Measurements from ENCODE around the gene PHLDA2.

Gene PHLDA2

DNA sequence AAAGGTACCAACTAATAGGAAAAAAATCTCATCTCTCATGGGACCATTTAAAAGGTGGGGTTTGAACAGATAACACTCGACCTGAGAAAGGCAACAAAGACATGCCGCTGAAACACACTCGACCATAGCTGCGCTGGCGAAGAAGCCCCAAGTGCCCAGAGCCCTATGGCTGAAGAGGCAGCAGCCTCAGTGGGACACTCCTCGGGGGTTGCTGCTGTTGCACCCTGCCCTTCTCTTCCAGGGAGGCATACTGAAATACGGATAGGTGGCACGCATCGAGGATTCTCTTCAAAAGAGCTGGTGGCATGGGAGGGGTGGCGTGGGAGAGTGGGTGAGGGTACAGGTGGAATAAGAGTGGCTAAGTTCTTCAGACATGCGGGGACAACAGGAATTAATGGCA lies 18.5 kb upstream of the PHLDA2 start:
- no peak for DNase-seq (ENCODE audit: low read depth in 2 of 2)
- no peak overlapping the region for H3K4me3 ChIP-seq (replicated peaks in 1 of 2; ENCODE audit: low read depth in 2 of 2, low read length in 2 of 2)
- TF ChIP-seq, protein P1, sequence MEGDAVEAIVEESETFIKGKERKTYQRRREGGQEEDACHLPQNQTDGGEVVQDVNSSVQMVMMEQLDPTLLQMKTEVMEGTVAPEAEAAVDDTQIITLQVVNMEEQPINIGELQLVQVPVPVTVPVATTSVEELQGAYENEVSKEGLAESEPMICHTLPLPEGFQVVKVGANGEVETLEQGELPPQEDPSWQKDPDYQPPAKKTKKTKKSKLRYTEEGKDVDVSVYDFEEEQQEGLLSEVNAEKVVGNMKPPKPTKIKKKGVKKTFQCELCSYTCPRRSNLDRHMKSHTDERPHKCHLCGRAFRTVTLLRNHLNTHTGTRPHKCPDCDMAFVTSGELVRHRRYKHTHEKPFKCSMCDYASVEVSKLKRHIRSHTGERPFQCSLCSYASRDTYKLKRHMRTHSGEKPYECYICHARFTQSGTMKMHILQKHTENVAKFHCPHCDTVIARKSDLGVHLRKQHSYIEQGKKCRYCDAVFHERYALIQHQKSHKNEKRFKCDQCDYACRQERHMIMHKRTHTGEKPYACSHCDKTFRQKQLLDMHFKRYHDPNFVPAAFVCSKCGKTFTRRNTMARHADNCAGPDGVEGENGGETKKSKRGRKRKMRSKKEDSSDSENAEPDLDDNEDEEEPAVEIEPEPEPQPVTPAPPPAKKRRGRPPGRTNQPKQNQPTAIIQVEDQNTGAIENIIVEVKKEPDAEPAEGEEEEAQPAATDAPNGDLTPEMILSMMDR (IDR thresholded peaks at IDR 0.05; ENCODE audit: low read depth, low read length), result no peak

DNA sequence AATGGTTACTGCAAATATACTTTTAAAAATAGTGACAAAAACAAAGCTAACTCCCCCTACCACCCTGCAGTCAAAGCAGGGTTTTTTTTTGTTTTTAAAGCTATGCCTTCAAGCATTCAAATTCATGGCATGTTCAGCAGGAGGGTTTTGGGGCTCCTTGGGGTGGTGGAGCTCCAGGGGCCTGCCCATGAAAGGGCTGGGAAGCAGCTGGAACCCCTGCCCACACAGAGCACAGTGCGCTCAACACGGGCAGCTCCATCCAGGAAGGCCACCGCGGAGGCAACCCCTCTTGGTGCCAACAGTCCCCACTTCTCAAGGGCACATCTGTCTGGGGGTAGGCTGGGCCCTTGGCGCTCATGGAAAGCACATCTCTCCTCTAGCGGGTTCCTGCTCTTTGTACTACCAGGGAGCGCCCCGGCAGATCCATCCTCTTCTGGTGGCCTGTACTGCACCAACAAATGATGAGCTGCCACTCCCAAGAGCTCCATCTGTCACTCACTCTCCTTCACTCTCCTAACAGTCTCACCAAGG lies 16.6 kb upstream of the PHLDA2 start:
- no peak overlapping the region for H3K4me3 ChIP-seq (replicated peaks in 1 of 2; ENCODE audit: low read depth in 2 of 2, low read length in 2 of 2)
- TF ChIP-seq, protein P1 (IDR thresholded peaks at IDR 0.05; ENCODE audit: low read depth, low read length), result no peak
- no peak for DNase-seq (ENCODE audit: low read depth in 2 of 2)

DNA sequence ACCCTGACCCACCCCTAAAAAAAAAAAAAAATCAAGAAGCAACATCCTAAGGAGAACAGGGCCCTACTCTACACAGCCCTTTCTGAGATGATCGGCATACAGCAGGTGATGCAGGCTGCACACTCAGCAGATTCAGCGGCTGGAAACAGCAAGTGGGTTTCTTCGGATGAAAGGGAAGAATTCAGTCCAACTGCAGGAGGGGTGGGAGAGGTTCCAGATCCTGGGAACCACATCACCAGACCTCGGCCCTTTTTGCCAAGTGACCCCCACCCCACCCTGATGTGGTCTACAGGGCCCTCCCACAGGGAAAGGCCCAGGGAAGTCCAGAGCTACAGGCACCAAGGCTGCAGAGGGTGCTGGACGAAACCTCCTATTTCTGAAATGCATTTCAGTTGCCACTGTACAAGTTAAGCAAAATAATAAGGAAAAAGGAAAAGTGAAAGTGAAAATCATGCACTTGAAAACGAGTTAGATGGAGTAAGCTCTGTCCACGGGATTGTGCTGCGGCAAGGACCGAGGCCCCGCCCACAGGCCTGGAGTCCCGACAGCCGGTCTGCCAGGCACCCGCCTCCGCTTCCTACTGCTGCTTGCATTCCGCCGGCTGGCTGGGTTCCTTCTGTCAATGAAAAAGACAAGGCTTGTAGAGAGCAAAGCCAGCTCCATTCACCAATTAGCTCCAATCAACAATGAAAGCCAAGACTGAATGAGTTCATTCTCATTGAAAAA lies 16.0 kb upstream of the PHLDA2 start:
- peak overlapping the region; percentile 20 to 21 for H3K4me3 ChIP-seq (replicated peaks in 1 of 2; ENCODE audit: low read depth in 2 of 2, low read length in 2 of 2)
- TF ChIP-seq, protein P1 (IDR thresholded peaks at IDR 0.05; ENCODE audit: low read depth, low read length), result no peak
- DNase-seq (ENCODE audit: low read depth in 2 of 2), result peak; percentile 83 to 95

DNA sequence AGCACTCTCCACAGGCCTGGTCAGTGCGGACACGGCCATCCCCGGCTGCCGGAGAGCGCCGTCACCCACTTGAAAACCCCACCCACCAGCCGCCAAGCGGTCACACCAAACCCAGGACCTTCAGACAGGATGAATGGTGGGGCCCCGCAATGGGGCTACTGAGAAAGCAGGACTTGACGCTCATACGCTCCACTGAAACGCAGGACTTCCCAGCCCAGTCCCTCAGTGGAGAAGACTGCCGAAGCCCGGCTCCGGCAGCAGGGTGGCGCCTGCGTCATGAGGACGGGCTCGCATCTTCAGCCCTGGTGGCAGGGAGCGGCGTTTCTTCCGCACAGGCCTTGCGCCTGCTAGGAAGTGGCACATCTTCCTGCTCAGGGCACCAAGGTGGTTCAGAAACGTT lies 15.3 kb upstream of the PHLDA2 start:
- TF ChIP-seq, protein P1 (IDR thresholded peaks at IDR 0.05; ENCODE audit: low read depth, low read length), result no peak
- H3K4me3 ChIP-seq (replicated peaks in 1 of 2; ENCODE audit: low read depth in 2 of 2, low read length in 2 of 2), result no peak overlapping the region
- no peak for DNase-seq (ENCODE audit: low read depth in 2 of 2)

DNA sequence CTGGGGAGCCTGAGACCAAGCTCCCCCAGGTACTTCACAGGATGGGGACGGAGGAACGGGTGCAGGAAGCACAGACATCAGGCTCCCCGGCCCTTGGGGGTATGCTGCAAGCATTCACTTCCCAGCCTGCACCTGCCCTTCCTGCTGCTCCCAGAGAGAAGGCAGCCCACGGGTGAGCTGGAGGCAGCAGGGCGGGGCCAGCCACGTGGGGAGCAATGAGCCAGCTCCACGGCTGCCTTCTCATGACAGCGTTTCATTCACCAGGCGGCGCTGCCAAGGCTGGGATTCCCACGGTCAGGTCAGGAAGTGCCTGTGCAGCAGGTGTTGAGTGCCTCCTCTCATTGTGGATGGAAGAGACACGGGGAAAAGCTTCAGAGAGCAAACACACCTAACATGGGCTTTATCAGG lies 14.5 kb upstream of the PHLDA2 start:
- TF ChIP-seq, protein P1 (IDR thresholded peaks at IDR 0.05; ENCODE audit: low read depth, low read length), result no peak

DNA sequence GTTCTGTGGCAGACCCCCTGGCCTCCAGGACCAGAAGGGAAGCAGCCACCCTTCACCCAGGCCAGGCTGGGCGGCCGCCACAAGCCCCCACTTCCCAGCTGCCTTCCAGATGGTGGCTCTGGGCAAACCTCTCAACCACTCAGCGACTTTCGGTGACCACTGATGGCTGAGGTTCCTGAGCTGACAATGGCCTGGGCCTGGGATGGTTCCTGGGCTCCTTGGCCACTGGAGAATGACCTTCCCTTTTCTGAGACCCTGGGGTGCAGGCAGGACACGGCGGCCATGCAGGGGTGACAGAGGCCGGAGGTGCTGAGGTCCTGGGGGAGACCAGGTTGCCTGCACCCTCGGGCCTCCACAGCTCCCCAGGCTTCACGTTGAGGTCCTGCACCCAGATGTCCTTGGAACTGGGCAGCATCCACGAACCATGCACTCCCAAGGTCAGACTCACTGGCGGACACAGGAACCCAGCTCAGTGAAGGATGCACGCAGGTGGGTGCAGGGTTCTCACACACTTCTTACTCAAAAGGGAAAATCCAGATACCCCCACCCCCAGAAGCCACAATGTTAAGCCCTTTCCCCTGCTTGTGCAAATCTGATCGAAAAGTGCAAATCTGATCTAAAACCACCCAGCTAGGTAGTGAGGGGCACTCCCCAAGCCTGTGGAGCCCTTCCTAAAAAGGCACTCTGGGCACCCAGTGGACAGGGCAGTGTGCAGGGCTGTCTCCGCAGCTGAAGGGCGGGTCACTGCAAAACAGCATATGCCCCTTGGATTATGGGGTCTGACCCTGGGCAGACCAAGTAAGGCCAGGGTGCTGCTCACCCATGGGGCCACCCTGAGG lies 13.9 kb upstream of the PHLDA2 start:
- TF ChIP-seq, protein P1 (IDR thresholded peaks at IDR 0.05; ENCODE audit: low read depth, low read length), result no peak
- DNase-seq (ENCODE audit: low read depth in 2 of 2), result no peak
- no peak overlapping the region for H3K4me3 ChIP-seq (replicated peaks in 1 of 2; ENCODE audit: low read depth in 2 of 2, low read length in 2 of 2)

More for the DNA sequence above, 14.5 kb upstream of the PHLDA2 start:
- DNase-seq (ENCODE audit: low read depth in 2 of 2), result no peak
- no peak overlapping the region for H3K4me3 ChIP-seq (replicated peaks in 1 of 2; ENCODE audit: low read depth in 2 of 2, low read length in 2 of 2)

Measured in cardiac fibroblast (primary cell).